Measurements from ENCODE around the gene L2HGDH. TPM values are rescaled to one million over a fixed set of nuclear protein-coding genes. Genes with fewer than 3 reads are reported as not detected.

L2HGDH gene
- total and polyA plus RNA-seq, 2 donors, result 4.3 to 6.7 TPM

GRCh38 chr14:50345846-50346422 is 33.9 kb upstream of the L2HGDH start:
- DNase-seq (ENCODE audit: extremely low spot score), result no peak
- H3K27ac ChIP-seq (ENCODE audit: low read depth), result no peak overlapping the region
- no peaks in the 10 kb centered on the region for H3K36me3 ChIP-seq (ENCODE audit: insufficient read depth)
- WGBS, result 50% methylated on average over 6 of the region's 6 CpGs
- H3K4me1 ChIP-seq (ENCODE audit: insufficient read depth), result peaks cover 2% of the 10 kb centered on the region
- H3K4me3 ChIP-seq (ENCODE audit: low read depth, low read length), result no peak overlapping the region

- 22% methylated on average over 4 of the region's 4 CpGs for WGBS
- Histone ChIP-seq H3K4me1 (ENCODE audit: insufficient read depth) (peaks cover 2% of the 10 kb centered on the region), H3K36me3 (ENCODE audit: insufficient read depth) (no peaks in the 10 kb centered on the region), H3K27ac (ENCODE audit: low read depth) (peak overlapping the region; percentile 13), H3K4me3 (ENCODE audit: low read depth, low read length) (no peak overlapping the region)
- DNase-seq (ENCODE audit: extremely low spot score), result no peak
Observed at GRCh38 chr14:50344876-50345563, 33.0 kb upstream of the L2HGDH start.

- Histone ChIP-seq H3K4me1 (ENCODE audit: insufficient read depth) (peaks cover 2% of the 10 kb centered on the region), H3K4me3 (ENCODE audit: low read depth, low read length) (no peak overlapping the region), H3K36me3 (ENCODE audit: insufficient read depth) (no peaks in the 10 kb centered on the region), H3K27ac (ENCODE audit: low read depth) (no peak overlapping the region)
- DNase-seq (ENCODE audit: extremely low spot score), result no peak
- WGBS, result 88% methylated on average over 7 of the region's 7 CpGs
Observed at GRCh38 chr14:50344116-50344775, 32.2 kb upstream of the L2HGDH start.

- 66% methylated on average over 1 of the region's 1 CpG for WGBS
- Histone ChIP-seq H3K4me1 (ENCODE audit: insufficient read depth) (peaks cover 2% of the 10 kb centered on the region), H3K36me3 (ENCODE audit: insufficient read depth) (no peaks in the 10 kb centered on the region), H3K27ac (ENCODE audit: low read depth) (no peak overlapping the region), H3K4me3 (ENCODE audit: low read depth, low read length) (no peak overlapping the region)
- no peak for DNase-seq (ENCODE audit: extremely low spot score)
Observed at GRCh38 chr14:50343434-50343833, 31.4 kb upstream of the L2HGDH start.

- no peak for DNase-seq (ENCODE audit: extremely low spot score)
- H3K4me1 ChIP-seq (ENCODE audit: insufficient read depth), result peaks cover 2% of the 10 kb centered on the region
- H3K27ac ChIP-seq (ENCODE audit: low read depth), result no peak overlapping the region
- no peaks in the 10 kb centered on the region for H3K36me3 ChIP-seq (ENCODE audit: insufficient read depth)
- 7% methylated on average over 8 of the region's 8 CpGs for WGBS
- peak overlapping the region; percentile 19 for H3K4me3 ChIP-seq (ENCODE audit: low read depth, low read length)
Observed at GRCh38 chr14:50342221-50343078, 30.4 kb upstream of the L2HGDH start.

- H3K4me1 ChIP-seq (ENCODE audit: insufficient read depth), result peaks cover 2% of the 10 kb centered on the region
- no peak overlapping the region for H3K4me3 ChIP-seq (ENCODE audit: low read depth, low read length)
- DNase-seq (ENCODE audit: extremely low spot score), result no peak
- H3K27ac ChIP-seq (ENCODE audit: low read depth), result no peak overlapping the region
- WGBS, result 90% methylated on average over 9 of the region's 9 CpGs
- H3K36me3 ChIP-seq (ENCODE audit: insufficient read depth), result no peaks in the 10 kb centered on the region
Observed at GRCh38 chr14:50340963-50341362, 28.9 kb upstream of the L2HGDH start.

- no peaks in the 10 kb centered on the region for H3K4me1 ChIP-seq (ENCODE audit: insufficient read depth)
- no peak overlapping the region for H3K4me3 ChIP-seq (ENCODE audit: low read depth, low read length)
- WGBS, result 65% methylated on average over 5 of the region's 5 CpGs
- no peaks in the 10 kb centered on the region for H3K36me3 ChIP-seq (ENCODE audit: insufficient read depth)
- no peak for DNase-seq (ENCODE audit: extremely low spot score)
- H3K27ac ChIP-seq (ENCODE audit: low read depth), result no peak overlapping the region
Observed at GRCh38 chr14:50340045-50340444, 28.0 kb upstream of the L2HGDH start.

GRCh38 chr14:50339178-50339804 is 27.3 kb upstream of the L2HGDH start:
- H3K4me1 ChIP-seq (ENCODE audit: insufficient read depth), result no peaks in the 10 kb centered on the region
- no peak overlapping the region for H3K4me3 ChIP-seq (ENCODE audit: low read depth, low read length)
- WGBS, result 35% methylated on average over 3 of the region's 3 CpGs
- DNase-seq (ENCODE audit: extremely low spot score), result no peak
- no peak overlapping the region for H3K27ac ChIP-seq (ENCODE audit: low read depth)
- H3K36me3 ChIP-seq (ENCODE audit: insufficient read depth), result no peaks in the 10 kb centered on the region

GRCh38 chr14:50338587-50338986 is 26.6 kb upstream of the L2HGDH start:
- Histone ChIP-seq H3K4me1 (ENCODE audit: insufficient read depth) (no peaks in the 10 kb centered on the region), H3K27ac (ENCODE audit: low read depth) (no peak overlapping the region), H3K4me3 (ENCODE audit: low read depth, low read length) (no peak overlapping the region), H3K36me3 (ENCODE audit: insufficient read depth) (no peaks in the 10 kb centered on the region)
- DNase-seq (ENCODE audit: extremely low spot score), result no peak
- WGBS, result 99% methylated on average over 2 of the region's 2 CpGs

- no peak for DNase-seq (ENCODE audit: extremely low spot score)
- no peaks in the 10 kb centered on the region for H3K4me1 ChIP-seq (ENCODE audit: insufficient read depth)
- no peaks in the 10 kb centered on the region for H3K36me3 ChIP-seq (ENCODE audit: insufficient read depth)
- H3K27ac ChIP-seq (ENCODE audit: low read depth), result peak overlapping the region; percentile 65
- 43% methylated on average over 7 of the region's 7 CpGs for WGBS
- H3K4me3 ChIP-seq (ENCODE audit: low read depth, low read length), result no peak overlapping the region
Observed at GRCh38 chr14:50335989-50336824, 24.2 kb upstream of the L2HGDH start.

- 30% methylated on average over 7 of the region's 7 CpGs for WGBS
- Histone ChIP-seq H3K4me1 (ENCODE audit: insufficient read depth) (no peaks in the 10 kb centered on the region), H3K27ac (ENCODE audit: low read depth) (no peak overlapping the region), H3K4me3 (ENCODE audit: low read depth, low read length) (no peak overlapping the region), H3K36me3 (ENCODE audit: insufficient read depth) (no peaks in the 10 kb centered on the region)
- no peak for DNase-seq (ENCODE audit: extremely low spot score)
Observed at GRCh38 chr14:50335389-50335788, 23.4 kb upstream of the L2HGDH start.

GRCh38 chr14:50334211-50334610 is 22.2 kb upstream of the L2HGDH start:
- H3K4me1 ChIP-seq (ENCODE audit: insufficient read depth), result no peaks in the 10 kb centered on the region
- no peak overlapping the region for H3K4me3 ChIP-seq (ENCODE audit: low read depth, low read length)
- peaks cover 3% of the 10 kb centered on the region for H3K36me3 ChIP-seq (ENCODE audit: insufficient read depth)
- H3K27ac ChIP-seq (ENCODE audit: low read depth), result no peak overlapping the region
- 98% methylated on average over 8 of the region's 8 CpGs for WGBS
- no peak for DNase-seq (ENCODE audit: extremely low spot score)

Measured in urinary bladder (tissue), 4 donors.